SK-N-SH (cell line): Measurements from ENCODE around the gene SDK1. TPM values are rescaled to one million over a fixed set of nuclear protein-coding genes. Genes with fewer than 3 reads are reported as not detected.

ENCODE experiments used
- CTCF ChIA-PET: fragments of 300-600, 350-600 bp; formaldehyde crosslinking; extraction: SDS; loops from one replicate; lab custom pipeline; 2021; lab: Yijun Ruan, JAX
- POLR2A ChIA-PET: fragments of 350-600 bp; sonication (Branson Sonifier 250); formaldehyde crosslinking; extraction: SDS; loops from one replicate; lab custom pipeline; 2020; ENCODE audit warnings: antibody characterized with exemption, inconsistent platforms; lab: Yijun Ruan, JAX
- DNase-seq: peaks from one replicate; pipeline ENCODE4 v3.0.0; 2012
- H2AFZ ChIP-seq: fragments of 200-600 bp; sonication (generic); 2 replicates; pipeline ENCODE4 v1.8.1; 2016; ENCODE audit warnings: antibody characterized with exemption, mild to moderate bottlenecking, low read depth
- H3F3A ChIP-seq: fragments of 200-600 bp; sonication (generic); replicated peaks from 2 replicates; pipeline ENCODE3; 2016; ENCODE audit warnings: antibody characterized with exemption, mild to moderate bottlenecking; ENCODE audit not compliant: insufficient read depth
- H3K27ac ChIP-seq, 2 experiments: fragments of 200-500 bp in 1 of 2; fragments of 200-600 bp in 1 of 2; sonication (Bioruptor generic) in 1 of 2; sonication (generic), shearing (Covaris generic) in 1 of 2; 2 replicates each; pipeline versions ENCODE4 v1.5.1 to v1.6.1; 2014 to 2016; ENCODE audit warnings: low read depth in 2 of 2, inconsistent platforms in 1 of 2, low read length in 1 of 2, mild to moderate bottlenecking in 1 of 2, mixed read lengths in 1 of 2
- H3K27me3 ChIP-seq: fragments of 200-600 bp; sonication (generic), shearing (Covaris generic); 2 replicates; pipeline ENCODE4 v1.6.1; 2016; ENCODE audit warnings: mixed run types; ENCODE audit not compliant: insufficient read depth
- H3K36me3 ChIP-seq, 2 experiments: fragments of 200-500 bp in 1 of 2; fragments of 200-600 bp in 1 of 2; sonication (Bioruptor generic) in 1 of 2; sonication (generic) in 1 of 2; replicated peaks in 1 of 2; 2 replicates each; pipeline versions ENCODE3 to v1.5.1; 2014 to 2016; ENCODE audit warnings: low read length in 1 of 2, mild to moderate bottlenecking in 1 of 2; ENCODE audit not compliant: insufficient read depth in 2 of 2, control insufficient read depth in 1 of 2
- H3K4me1 ChIP-seq, 2 experiments: fragments of 200-500 bp in 1 of 2; fragments of 200-600 bp in 1 of 2; sonication (Bioruptor generic) in 1 of 2; sonication (generic), shearing (Covaris generic) in 1 of 2; 2 replicates each; pipeline versions ENCODE4 v1.5.1 to v1.6.1; 2014 to 2016; ENCODE audit warnings: low read depth in 1 of 2, low read length in 1 of 2, mixed run types in 1 of 2; ENCODE audit not compliant: insufficient read depth in 2 of 2, control insufficient read depth in 1 of 2
- H3K4me2 ChIP-seq: fragments of 200-600 bp; sonication (generic), shearing (Covaris generic); 2 replicates; pipeline ENCODE4 v1.6.1; 2017; ENCODE audit warnings: mixed run types
- H3K4me3 ChIP-seq, 2 experiments: fragments of 200-500 bp in 1 of 2; fragments of 200-600 bp in 1 of 2; sonication (Bioruptor generic) in 1 of 2; sonication (generic), shearing (Covaris generic) in 1 of 2; 2 replicates each; pipeline versions ENCODE4 v1.5.1 to v1.8.1; 2014 to 2016; ENCODE audit warnings: low read depth in 2 of 2, inconsistent platforms in 1 of 2, low read length in 1 of 2, mild to moderate bottlenecking in 1 of 2, mixed read lengths in 1 of 2, moderate library complexity in 1 of 2
- H3K79me2 ChIP-seq: fragments of 200-600 bp; sonication (generic); 2 replicates; pipeline ENCODE4 v1.8.1; 2017; ENCODE audit warnings: mild to moderate bottlenecking; ENCODE audit not compliant: insufficient read depth
- H3K9ac ChIP-seq: fragments of 200-600 bp; sonication (generic); 2 replicates; pipeline ENCODE4 v1.6.1; 2017; ENCODE audit warnings: mixed run types
- H3K9me2 ChIP-seq: fragments of 200-600 bp; sonication (generic); 2 replicates; pipeline ENCODE4 v1.6.1; 2017; ENCODE audit warnings: mixed run types
- H3K9me3 ChIP-seq: fragments of 200-600 bp; sonication (generic); 2 replicates; pipeline ENCODE4 v1.6.1; 2017; ENCODE audit warnings: mixed run types, mild to moderate bottlenecking, moderate library complexity
- H4K20me1 ChIP-seq: fragments of 200-600 bp; sonication (generic); 2 replicates; pipeline ENCODE4 v1.6.1; 2017; ENCODE audit warnings: mild to moderate bottlenecking, mixed run types; ENCODE audit not compliant: insufficient read depth
- CTCF ChIP-seq: fragments of 200-600 bp; sonication (generic); IDR thresholded peaks from 2 replicates; pipeline ENCODE4 v1.6.1; 2017; ENCODE audit warnings: antibody characterized with exemption, mild to moderate bottlenecking, moderate library complexity
- EP300 ChIP-seq, 2 experiments: IDR thresholded peaks; 2 replicates each; pipeline versions ENCODE4 v1.4.0 to v1.6.1; 2012; ENCODE audit warnings: borderline replicate concordance in 1 of 2, low read depth in 1 of 2, low read length in 1 of 2
- EZH2phosphoT487 ChIP-seq: fragments of 200-600 bp; sonication (generic); IDR thresholded peaks from 2 replicates; pipeline ENCODE4 v1.6.1; 2017; ENCODE audit warnings: low read depth, mixed run types, mild to moderate bottlenecking, antibody characterized with exemption, moderate library complexity, borderline replicate concordance
- GATA2 ChIP-seq: sonication (generic); formaldehyde crosslinking; IDR thresholded peaks from 2 replicates; pipeline ENCODE4 v1.5.0; 2020; ENCODE audit warnings: mild to moderate bottlenecking, missing genetic modification reagents
- JUND ChIP-seq: IDR thresholded peaks from 2 replicates; pipeline ENCODE4 v1.4.0; 2012
- MEF2A ChIP-seq: IDR thresholded peaks from 2 replicates; pipeline ENCODE4 v1.4.0; 2012; ENCODE audit warnings: low read depth, borderline replicate concordance
- NFIC ChIP-seq: IDR thresholded peaks from 2 replicates; pipeline ENCODE4 v1.4.0; 2012; ENCODE audit warnings: borderline replicate concordance
- PBX3 ChIP-seq: IDR thresholded peaks from 2 replicates; pipeline ENCODE4; 2012
- RAD21 ChIP-seq: IDR thresholded peaks from 2 replicates; pipeline ENCODE4 v1.6.1; 2012; ENCODE audit warnings: mild to moderate bottlenecking, low read length
- REST ChIP-seq: IDR thresholded peaks from 2 replicates; pipeline ENCODE4 v1.6.1; 2012; ENCODE audit warnings: mild to moderate bottlenecking, low read depth, low read length, moderate library complexity
- RFX5 ChIP-seq: IDR thresholded peaks from 2 replicates; pipeline ENCODE4 v1.6.1; 2012; ENCODE audit warnings: mild to moderate bottlenecking, improper control_type of control experiment, low read length
- RXRA ChIP-seq: IDR thresholded peaks from 2 replicates; pipeline ENCODE4 v1.4.0; 2012; ENCODE audit warnings: low read depth, mild to moderate bottlenecking, borderline replicate concordance
- SMC3 ChIP-seq: IDR thresholded peaks from 2 replicates; pipeline ENCODE4 v1.6.1; 2012; ENCODE audit warnings: low read depth, low read length, improper control_type of control experiment
- TEAD4 ChIP-seq: IDR thresholded peaks from 2 replicates; pipeline ENCODE4 v1.4.0; 2012; ENCODE audit warnings: mild to moderate bottlenecking, borderline replicate concordance; ENCODE audit not compliant: insufficient read depth
- WGBS: methylation state at CpG from one replicate; pipeline ENCODE4 v1.1.6; 2017; ENCODE audit warnings: low lambda C conversion rate; 5-methylcytosine and 5-hydroxymethylcytosine counted together
- polyA plus RNA-seq, 3 experiments: library from polyadenylated mRNA; depleted of rRNA; stranded (reverse); fragments of >200 nt; gene quantifications; 2 replicates each; pipeline ENCODE4 v1.2.3, GENCODE V29; 2012

The SDK1 gene
- polyA plus RNA-seq, 1 of the 3 experiments (the other 2 are of a cell fraction), result 1.2 TPM

GRCh38 chr7:4033996-4034395, 732.9 kb downstream of the SDK1 start:
- Histone ChIP-seq H2AFZ (no peak overlapping the region), H3K9ac (no peak overlapping the region), H3K79me2 (no peaks in the 10 kb centered on the region), H3F3A (no peaks in the 10 kb centered on the region), H3K27ac (no peak overlapping the region), H4K20me1 (no peaks in the 10 kb centered on the region), H3K9me3 (0 out of 2 replicates have a peak, but pooled peaks cover 9% of the 10 kb centered on the region), H3K27me3 (no peaks in the 10 kb centered on the region), H3K4me1 (peaks cover 0 to 4% of the 10 kb centered on the region in 2 experiments; a peak in 1 of 4 replicates), H3K4me3 (no peak overlapping the region), H3K4me2 (no peak overlapping the region), H3K9me2 (no peaks in the 10 kb centered on the region), H3K36me3 (no peaks in the 10 kb centered on the region)
- WGBS, result 57% methylated on average over 12 of the region's 12 CpGs
- DNase-seq, result no peak
- TF ChIP-seq PBX3 (no peak), EP300 (IDR thresholded peaks at IDR 0.05; ENCODE audit: borderline replicate concordance in 1 of 2, low read depth in 1 of 2, low read length in 1 of 2) (no peak), JUND (no peak), SMC3 (no peak), REST (no peak), CTCF (no peak), MEF2A (no peak), TEAD4 (no peak), RFX5 (no peak), GATA2 (CRISPR knock-in tag) (no peak)
- ChIA-PET POLR2A (no interaction called here), CTCF (interaction anchor here (1.1 to 2.2 kb wide), 2 partner anchors 10 to 15 kb away, joined by 3 to 6 read pairs; no protein-coding TSS in a partner anchor)

GRCh38 chr7:4037308-4037707, 736.3 kb downstream of the SDK1 start:
- 65% methylated on average over 4 of the region's 4 CpGs for WGBS
- CTCF ChIA-PET, result no interaction called here
- no peak for DNase-seq
- TF ChIP-seq REST (no peak), SMC3 (no peak), NFIC (no peak), JUND (no peak), EP300 (IDR thresholded peaks at IDR 0.05; ENCODE audit: borderline replicate concordance in 1 of 2, low read depth in 1 of 2, low read length in 1 of 2) (no peak), RAD21 (no peak), RXRA (no peak), EZH2phosphoT487 (no peak)

More at GRCh38 chr7:4037308-4037707, 736.3 kb downstream of the SDK1 start:
- Histone ChIP-seq H3K27me3 (no peaks in the 10 kb centered on the region), H3K4me2 (no peak overlapping the region), H3K4me1 (no peaks in the 10 kb centered on the region; a peak in 1 of 4 replicates), H3K9me2 (no peaks in the 10 kb centered on the region), H3K9me3 (no peaks in the 10 kb centered on the region), H3K36me3 (no peaks in the 10 kb centered on the region), H2AFZ (no peak overlapping the region), H3K27ac (no peak overlapping the region), H3K4me3 (no peak overlapping the region), H3K79me2 (no peaks in the 10 kb centered on the region), H3F3A (no peaks in the 10 kb centered on the region), H3K9ac (no peak overlapping the region), H4K20me1 (no peaks in the 10 kb centered on the region)
- POLR2A ChIA-PET, result interaction anchor here (0.6 kb wide), 1 partner anchor 11 kb away, joined by 3 read pairs; no protein-coding TSS in a partner anchor
